Smooth muscle cell (in vitro differentiated cells): ENCODE results near the gene PTMA. TPM values are rescaled to one million over a fixed set of nuclear protein-coding genes. Genes with fewer than 3 reads are reported as not detected.

ENCODE experiments used
- DNase-seq: peaks from one replicate; lab custom pipeline; 2025; ENCODE audit not compliant: unreplicated experiment; lab: John Stamatoyannopoulos, UW
- H2AFZ ChIP-seq: fragments of 200-600 bp; sonication (generic); 2 replicates; pipeline ENCODE4 v1.6.0; 2016; ENCODE audit warnings: antibody characterized with exemption, low read depth, mild to moderate bottlenecking
- H3F3A ChIP-seq: fragments of 200-600 bp; sonication (generic); 2 replicates; pipeline ENCODE4 v1.6.0; 2017; ENCODE audit warnings: antibody characterized with exemption, low read depth
- H3K27ac ChIP-seq: fragments of 200-600 bp; sonication (generic); 2 replicates; pipeline ENCODE4 v1.5.1; 2016; ENCODE audit warnings: low read depth, mild to moderate bottlenecking
- H3K27me3 ChIP-seq: fragments of 200-600 bp; sonication (generic); 2 replicates; pipeline ENCODE4 v1.6.1; 2016; ENCODE audit warnings: low read depth, mild to moderate bottlenecking
- H3K36me3 ChIP-seq: fragments of 200-600 bp; sonication (generic); 2 replicates; pipeline ENCODE4 v1.5.1; 2016; ENCODE audit warnings: low read depth
- H3K4me1 ChIP-seq: fragments of 200-600 bp; sonication (generic); 2 replicates; pipeline ENCODE4 v1.5.1; 2016; ENCODE audit warnings: low read depth
- H3K4me2 ChIP-seq: fragments of 200-600 bp; sonication (generic); 2 replicates; pipeline ENCODE4 v1.6.0; 2016; ENCODE audit warnings: mild to moderate bottlenecking
- H3K4me3 ChIP-seq: fragments of 200-600 bp; sonication (generic); 2 replicates; pipeline ENCODE4 v1.5.1; 2016; ENCODE audit warnings: mild to moderate bottlenecking
- H3K79me2 ChIP-seq: fragments of 200-600 bp; sonication (generic); 2 replicates; pipeline ENCODE4 v1.6.0; 2016; ENCODE audit warnings: low read depth, mild to moderate bottlenecking
- H3K9ac ChIP-seq: fragments of 200-600 bp; sonication (generic); 2 replicates; pipeline ENCODE4 v1.6.0; 2016; ENCODE audit warnings: low read depth
- H3K9me3 ChIP-seq: fragments of 200-600 bp; sonication (generic); replicated peaks from 2 replicates; pipeline ENCODE4 v1.5.1; 2016; ENCODE audit warnings: low read depth
- H4K20me1 ChIP-seq: fragments of 200-600 bp; sonication (generic); 2 replicates; pipeline ENCODE4 v1.6.0; 2016; ENCODE audit warnings: low read depth
- WGBS: methylation state at CpG from one replicate; pipeline ENCODE4 v1.1.7; 2016; ENCODE audit warnings: low lambda C conversion rate; 5-methylcytosine and 5-hydroxymethylcytosine counted together
- polyA plus RNA-seq: library from polyadenylated mRNA; unstranded; fragments of >200 nt; fragmentation: Nextera tagmentation; extraction: Ambion mirVana; gene quantifications from 2 replicates; pipeline ENCODE4 v1.2.1, GENCODE V29; 2016
- total RNA-seq: library from RNA; depleted of rRNA; stranded (reverse); fragments of >200 nt; gene quantifications from 2 replicates; pipeline ENCODE4 v1.2.3, GENCODE V29; 2014
- TF ChIP-seq, protein P1 (sequence below): fragments of 200-600 bp; sonication (generic); IDR thresholded peaks from 2 replicates; pipeline ENCODE4 v1.5.1; 2017; ENCODE audit warnings: borderline replicate concordance, mild to moderate bottlenecking, antibody characterized with exemption; ENCODE audit not compliant: insufficient read depth, poor library complexity, severe bottlenecking

PTMA gene
- total and polyA plus RNA-seq, 2 experiments from 2014 or later: 615 to 655 TPM

DNA sequence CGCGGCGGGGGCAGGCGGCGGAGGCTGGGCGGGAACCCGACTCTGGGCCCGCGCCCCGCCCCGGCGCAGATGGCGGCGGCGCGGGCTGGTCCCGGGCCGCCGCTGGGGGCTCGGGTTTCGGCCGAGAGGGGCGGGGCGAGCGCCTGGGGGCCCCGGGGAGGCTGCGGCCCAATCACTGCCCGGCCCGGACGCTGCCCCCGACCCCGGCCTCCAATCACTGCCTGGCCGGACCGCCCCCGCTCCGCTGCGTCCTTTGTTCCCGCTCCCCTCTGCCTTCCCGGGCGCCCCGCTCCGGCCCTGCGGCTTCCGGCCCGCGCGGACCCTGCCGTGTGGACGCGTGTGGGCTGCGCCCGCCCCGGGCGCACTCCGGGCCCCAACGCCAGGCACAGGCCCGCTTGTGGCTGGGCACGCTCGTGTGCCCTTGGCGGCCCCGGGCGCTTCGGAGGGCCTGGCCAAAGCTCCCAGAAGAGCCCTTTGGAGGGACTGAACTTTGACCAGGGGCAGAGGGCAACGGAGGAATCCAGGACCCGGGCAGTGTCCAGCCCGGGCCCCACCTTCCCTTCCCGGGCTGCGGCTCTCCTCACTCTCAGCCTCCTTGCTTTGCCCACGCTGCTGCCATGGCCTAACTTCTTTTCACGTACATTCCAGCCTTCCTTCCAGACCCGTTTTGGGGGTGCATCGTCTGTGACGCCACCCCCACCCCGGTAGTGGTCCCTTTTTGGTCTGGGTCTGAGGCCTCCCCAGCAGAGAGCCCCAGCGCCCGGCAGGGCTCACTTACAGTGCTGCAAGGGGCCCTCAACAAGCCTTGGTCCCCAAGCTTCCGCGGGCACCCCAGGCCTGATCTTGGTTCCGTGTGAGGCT, 27.1 kb upstream of the PTMA start:
- Histone ChIP-seq H3K36me3 (no peaks in the 10 kb centered on the region), H3K27ac (peak overlapping the region; percentile 84), H3F3A (peaks cover 10% of the 10 kb centered on the region), H3K9me3 (no peaks in the 10 kb centered on the region), H3K4me1 (peaks cover 12% of the 10 kb centered on the region), H3K9ac (peak overlapping the region; percentile 87), H3K4me2 (peak overlapping the region; percentile 94), H2AFZ (peak overlapping the region; percentile 87), H3K27me3 (no peaks in the 10 kb centered on the region), H4K20me1 (no peaks in the 10 kb centered on the region), H3K79me2 (no peaks in the 10 kb centered on the region), H3K4me3 (peak overlapping the region; percentile 65)
- TF ChIP-seq, protein P1, sequence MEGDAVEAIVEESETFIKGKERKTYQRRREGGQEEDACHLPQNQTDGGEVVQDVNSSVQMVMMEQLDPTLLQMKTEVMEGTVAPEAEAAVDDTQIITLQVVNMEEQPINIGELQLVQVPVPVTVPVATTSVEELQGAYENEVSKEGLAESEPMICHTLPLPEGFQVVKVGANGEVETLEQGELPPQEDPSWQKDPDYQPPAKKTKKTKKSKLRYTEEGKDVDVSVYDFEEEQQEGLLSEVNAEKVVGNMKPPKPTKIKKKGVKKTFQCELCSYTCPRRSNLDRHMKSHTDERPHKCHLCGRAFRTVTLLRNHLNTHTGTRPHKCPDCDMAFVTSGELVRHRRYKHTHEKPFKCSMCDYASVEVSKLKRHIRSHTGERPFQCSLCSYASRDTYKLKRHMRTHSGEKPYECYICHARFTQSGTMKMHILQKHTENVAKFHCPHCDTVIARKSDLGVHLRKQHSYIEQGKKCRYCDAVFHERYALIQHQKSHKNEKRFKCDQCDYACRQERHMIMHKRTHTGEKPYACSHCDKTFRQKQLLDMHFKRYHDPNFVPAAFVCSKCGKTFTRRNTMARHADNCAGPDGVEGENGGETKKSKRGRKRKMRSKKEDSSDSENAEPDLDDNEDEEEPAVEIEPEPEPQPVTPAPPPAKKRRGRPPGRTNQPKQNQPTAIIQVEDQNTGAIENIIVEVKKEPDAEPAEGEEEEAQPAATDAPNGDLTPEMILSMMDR: no peak
- WGBS: 10% methylated on average over 41 of the region's 79 CpGs
- peak; percentile 64 for DNase-seq

DNA sequence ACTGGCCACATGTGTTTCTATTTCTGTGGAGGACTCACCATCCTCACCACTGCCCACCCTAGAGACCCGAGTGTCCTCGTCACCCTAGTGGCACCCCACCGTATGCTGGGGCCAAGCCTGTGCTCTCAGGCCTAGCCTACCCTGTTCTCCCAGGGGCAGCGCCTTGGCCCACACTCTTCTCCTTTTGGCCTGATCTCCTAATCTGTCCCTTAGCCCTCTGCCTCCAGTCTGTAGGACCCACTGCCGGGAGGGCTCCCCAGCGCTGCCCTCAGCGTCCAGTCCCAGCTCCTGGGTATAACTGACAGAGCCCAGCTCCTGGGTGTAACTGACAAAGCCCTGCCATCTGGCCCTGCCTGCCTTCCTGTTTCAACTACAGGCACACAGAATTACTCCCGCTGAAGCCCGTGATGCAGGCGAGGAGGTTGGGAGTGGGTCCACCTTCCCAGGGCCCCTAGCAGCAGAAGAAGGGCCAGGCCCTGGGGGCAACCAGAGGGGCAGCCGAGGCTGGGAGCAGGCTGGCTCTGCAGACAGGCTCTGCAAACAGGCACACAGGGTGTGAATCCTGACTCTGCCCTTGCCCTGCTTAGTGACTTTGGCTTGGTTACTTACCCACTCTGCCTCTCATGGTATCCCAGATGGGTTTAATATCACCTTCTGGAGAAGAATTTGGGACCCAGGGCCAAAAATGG, 25.6 kb upstream of the PTMA start:
- no peak overlapping the region for H3K4me3 ChIP-seq
- H3K27ac ChIP-seq: no peak overlapping the region
- H3K4me1 ChIP-seq: peaks cover 15% of the 10 kb centered on the region
- H3F3A ChIP-seq: peaks cover 10% of the 10 kb centered on the region
- no peak overlapping the region for H2AFZ ChIP-seq
- H3K4me2 ChIP-seq: no peak overlapping the region
- TF ChIP-seq, protein P1: no peak
- no peaks in the 10 kb centered on the region for H4K20me1 ChIP-seq
- no peaks in the 10 kb centered on the region for H3K9me3 ChIP-seq
- no peak for DNase-seq
- no peaks in the 10 kb centered on the region for H3K79me2 ChIP-seq
- 86% methylated on average over 11 of the region's 11 CpGs for WGBS
- H3K27me3 ChIP-seq: no peaks in the 10 kb centered on the region
- no peaks in the 10 kb centered on the region for H3K36me3 ChIP-seq
- no peak overlapping the region for H3K9ac ChIP-seq

DNA sequence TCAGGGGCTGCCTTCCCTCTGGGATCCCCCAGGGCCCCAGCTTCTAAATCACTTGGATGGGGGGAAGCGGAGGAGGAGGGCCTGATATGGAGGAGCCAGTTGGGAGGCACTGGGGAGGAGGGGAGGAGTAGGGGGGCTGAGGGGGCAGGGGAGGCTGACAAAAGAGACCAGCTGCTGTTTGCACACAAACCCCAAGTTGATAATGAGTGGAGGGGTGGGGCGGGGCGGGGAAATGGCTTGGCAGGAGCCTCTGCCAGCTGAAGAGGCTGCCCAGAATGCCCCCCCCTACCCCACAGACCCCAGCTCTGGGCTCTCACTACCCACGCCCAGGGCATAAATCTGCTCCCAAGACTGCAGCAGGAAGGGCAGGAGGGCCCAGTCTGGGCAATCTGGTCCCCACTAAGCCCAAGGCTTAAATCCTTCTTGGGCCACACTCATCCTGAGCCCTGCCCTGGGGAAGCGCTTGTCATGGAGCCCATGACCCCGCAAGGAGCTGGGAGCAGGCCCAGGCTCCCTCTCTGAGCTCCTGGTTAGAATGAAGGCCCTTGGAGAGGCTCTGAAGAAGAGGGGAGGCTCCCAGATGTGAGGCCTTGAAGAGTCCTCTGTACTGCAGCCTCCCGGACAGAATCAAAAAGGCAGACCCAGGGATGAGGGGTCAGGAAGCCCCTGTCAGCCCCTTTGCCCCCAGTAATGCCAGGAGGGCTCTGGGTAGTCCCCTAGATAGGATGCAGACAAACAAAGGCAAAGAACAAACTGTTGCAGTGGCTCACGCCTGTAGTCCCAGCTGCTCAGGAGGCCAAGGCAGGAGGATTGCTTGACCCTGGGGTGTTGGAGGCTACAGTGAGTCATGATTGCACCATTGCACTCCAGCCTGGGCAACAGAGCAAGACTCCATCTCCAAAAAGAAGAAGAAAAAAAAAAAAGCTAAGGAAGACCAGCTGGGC, 24.8 kb upstream of the PTMA start:
- H2AFZ ChIP-seq: no peak overlapping the region
- no peaks in the 10 kb centered on the region for H3K27me3 ChIP-seq
- TF ChIP-seq, protein P1: no peak
- H3K4me1 ChIP-seq: peaks cover 15% of the 10 kb centered on the region
- no peak overlapping the region for H3K9ac ChIP-seq
- WGBS: 94% methylated on average over 6 of the region's 8 CpGs
- H3K36me3 ChIP-seq: no peaks in the 10 kb centered on the region
- H3K4me3 ChIP-seq: no peak overlapping the region
- DNase-seq: no peak
- H3K9me3 ChIP-seq: no peaks in the 10 kb centered on the region
- no peak overlapping the region for H3K27ac ChIP-seq
- peaks cover 10% of the 10 kb centered on the region for H3F3A ChIP-seq
- no peaks in the 10 kb centered on the region for H3K79me2 ChIP-seq
- no peak overlapping the region for H3K4me2 ChIP-seq
- H4K20me1 ChIP-seq: no peaks in the 10 kb centered on the region
